Ectodermal cell (in vitro differentiated cells): ENCODE data around the gene SMIM29.
"Not testable (repeated sequence)": the region's sequence is repeated elsewhere in the genome, so short reads cannot be mapped to it uniquely, and the experiment has no call there.

Source experiments
- H3K27ac ChIP-seq: 2 replicates; pipeline ENCODE4 v1.7.0; 2013; ENCODE audit warnings: mild to moderate bottlenecking, low read depth, low read length; ENCODE audit not compliant: insufficient read depth, poor library complexity, severe bottlenecking
- H3K27me3 ChIP-seq: 2 replicates; pipeline ENCODE4 v1.7.0; 2013; ENCODE audit warnings: mild to moderate bottlenecking, low read length; ENCODE audit not compliant: insufficient read depth, control insufficient read depth, poor library complexity, severe bottlenecking
- H3K36me3 ChIP-seq: one replicate; pipeline ENCODE4 v1.7.0; 2013; ENCODE audit warnings: low read length; ENCODE audit not compliant: control insufficient read depth, insufficient read depth
- H3K4me1 ChIP-seq: one replicate; pipeline ENCODE4 v1.7.0; 2013; ENCODE audit warnings: low read length; ENCODE audit not compliant: control insufficient read depth, insufficient read depth
- H3K4me3 ChIP-seq: 2 replicates; pipeline ENCODE4 v1.7.0; 2013; ENCODE audit warnings: low read depth, low read length, control low read depth; ENCODE audit not compliant: insufficient read depth
- H3K9me3 ChIP-seq: 2 replicates; pipeline ENCODE4 v1.7.0; 2013; ENCODE audit warnings: mild to moderate bottlenecking, low read length, moderate library complexity; ENCODE audit not compliant: control insufficient read depth
- whole genome bisulfite sequencing, 2 experiments: methylation state at CpG; one replicate each; pipeline ENCODE4 v1.1.7; 2013; ENCODE audit warnings: missing lambda C conversion rate in 2 of 2; 5-methylcytosine and 5-hydroxymethylcytosine counted together

SMIM29 gene

GRCh38 chr6:34278833-34279232, 30.0 kb upstream of the SMIM29 start:
- no peak overlapping the region for H3K4me3 ChIP-seq
- no peaks in the 10 kb centered on the region for H3K27me3 ChIP-seq
- H3K27ac ChIP-seq: no peak overlapping the region
- no peaks in the 10 kb centered on the region for H3K36me3 ChIP-seq
- no peaks in the 10 kb centered on the region for H3K9me3 ChIP-seq
- no peaks in the 10 kb centered on the region for H3K4me1 ChIP-seq
- 95 to 96% methylated on average over 5 of the region's 5 CpGs for WGBS, 2 experiments

- Histone ChIP-seq H3K4me3 (no peak overlapping the region), H3K27me3 (no peaks in the 10 kb centered on the region), H3K36me3 (no peaks in the 10 kb centered on the region), H3K4me1 (no peaks in the 10 kb centered on the region), H3K9me3 (no peaks in the 10 kb centered on the region), H3K27ac (no peak overlapping the region)
- WGBS, 2 experiments: 93 to 97% methylated on average over 4 of the region's 4 CpGs
Observed at GRCh38 chr6:34277763-34278112, 28.9 kb upstream of the SMIM29 start.

- no peaks in the 10 kb centered on the region for H3K9me3 ChIP-seq
- 85 to 86% methylated on average over 10 of the region's 10 CpGs for WGBS, 2 experiments
- no peaks in the 10 kb centered on the region for H3K4me1 ChIP-seq
- H3K27me3 ChIP-seq: no peaks in the 10 kb centered on the region
- H3K4me3 ChIP-seq: no peak overlapping the region
- no peak overlapping the region for H3K27ac ChIP-seq
- no peaks in the 10 kb centered on the region for H3K36me3 ChIP-seq
Observed at GRCh38 chr6:34276881-34277762, 28.3 kb upstream of the SMIM29 start.

GRCh38 chr6:34276191-34276590, 27.4 kb upstream of the SMIM29 start:
- H3K27me3 ChIP-seq: no peaks in the 10 kb centered on the region
- 82 to 86% methylated on average over 5 of the region's 5 CpGs for WGBS, 2 experiments

GRCh38 chr6:34275128-34275804, 26.5 kb upstream of the SMIM29 start:
- no peaks in the 10 kb centered on the region for H3K36me3 ChIP-seq
- WGBS, 2 experiments: 93 to 95% methylated on average over 3 of the region's 3 CpGs
- H3K4me3 ChIP-seq: no peak overlapping the region
- H3K4me1 ChIP-seq: no peaks in the 10 kb centered on the region
- H3K27me3 ChIP-seq: no peaks in the 10 kb centered on the region
- H3K9me3 ChIP-seq: no peaks in the 10 kb centered on the region
- no peak overlapping the region for H3K27ac ChIP-seq

More at GRCh38 chr6:34276191-34276590, 27.4 kb upstream of the SMIM29 start:
- Histone ChIP-seq H3K4me1 (no peaks in the 10 kb centered on the region), H3K27ac (no peak overlapping the region), H3K36me3 (no peaks in the 10 kb centered on the region), H3K9me3 (no peaks in the 10 kb centered on the region), H3K4me3 (no peak overlapping the region)

GRCh38 chr6:34274129-34274528, 25.3 kb upstream of the SMIM29 start:
- H3K36me3 ChIP-seq: no peaks in the 10 kb centered on the region
- no peaks in the 10 kb centered on the region for H3K27me3 ChIP-seq
- no peaks in the 10 kb centered on the region for H3K4me1 ChIP-seq
- no peak overlapping the region for H3K4me3 ChIP-seq
- WGBS, 2 experiments: 94% methylated on average over 1 of the region's 1 CpG
- no peak overlapping the region for H3K27ac ChIP-seq
- no peaks in the 10 kb centered on the region for H3K9me3 ChIP-seq

- H3K9me3 ChIP-seq: no peaks in the 10 kb centered on the region
- no peak overlapping the region for H3K27ac ChIP-seq
- 92 to 94% methylated on average over 3 of the region's 3 CpGs for WGBS, 2 experiments
- H3K27me3 ChIP-seq: no peaks in the 10 kb centered on the region
- H3K4me1 ChIP-seq: no peaks in the 10 kb centered on the region
- H3K4me3 ChIP-seq: no peak overlapping the region
- H3K36me3 ChIP-seq: no peaks in the 10 kb centered on the region
Observed at GRCh38 chr6:34273242-34273805, 24.5 kb upstream of the SMIM29 start.

GRCh38 chr6:34272013-34272926, 23.5 kb upstream of the SMIM29 start:
- no peaks in the 10 kb centered on the region for H3K4me1 ChIP-seq
- no peak overlapping the region for H3K4me3 ChIP-seq
- no peaks in the 10 kb centered on the region for H3K36me3 ChIP-seq
- H3K27me3 ChIP-seq: no peaks in the 10 kb centered on the region
- no peak overlapping the region for H3K27ac ChIP-seq
- no peaks in the 10 kb centered on the region for H3K9me3 ChIP-seq
- 81 to 86% methylated on average over 12 to 13 of the region's 13 CpGs for WGBS, 2 experiments

GRCh38 chr6:34269658-34270341, 21.0 kb upstream of the SMIM29 start:
- H3K4me1 ChIP-seq, H3K4me3 ChIP-seq, H3K27me3 ChIP-seq, H3K9me3 ChIP-seq, H3K27ac ChIP-seq, H3K36me3 ChIP-seq: not testable (repeated sequence)
- WGBS, 2 experiments: 81 to 83% methylated on average over 17 of the region's 17 CpGs
